Glomerular endothelial cell (primary cell): ENCODE measurements around the gene FLACC1. TPM values are rescaled to one million over a fixed set of nuclear protein-coding genes. Genes with fewer than 3 reads are reported as not detected.
"Not testable (repeated sequence)": the region's sequence is repeated elsewhere in the genome, so short reads cannot be mapped to it uniquely, and the experiment has no call there.

Experiments used
- DNase-seq: peaks from one replicate; pipeline ENCODE4 v3.0.0-alpha.2; 2011; ENCODE audit warnings: low read depth, low spot score; ENCODE audit errors: extremely low read depth
- total RNA-seq: library from RNA; depleted of rRNA; stranded (reverse); fragments of >200 nt; gene quantifications from 2 replicates; pipeline ENCODE4 v1.2.3, GENCODE V29; 2015

The FLACC1 gene
- total RNA-seq, 1 donor from 2014 or later, result 0.23 TPM

DNA sequence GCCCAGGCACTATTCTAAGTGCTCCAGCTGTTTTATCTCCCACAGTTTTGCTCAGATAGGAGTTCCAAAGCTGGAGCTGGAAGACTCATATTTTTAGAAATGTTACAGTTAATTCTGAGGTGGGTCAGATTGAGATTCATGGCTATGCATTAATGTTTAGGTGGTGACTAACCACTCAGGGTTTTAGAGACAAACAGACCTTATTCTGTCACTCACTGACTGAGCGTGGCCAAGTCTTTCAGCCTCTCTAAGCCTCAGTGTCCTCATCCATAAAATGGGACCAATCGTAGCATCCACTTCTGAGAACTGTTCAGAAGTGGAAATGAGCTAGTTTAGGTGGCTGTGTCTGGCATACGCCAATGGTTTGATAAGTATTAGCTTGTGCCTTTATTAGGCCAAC is 101.1 kb downstream of the FLACC1 start:
- DNase-seq, result no peak

- DNase-seq, result no peak
Observed at GRCh38 chr2:201255408-201256033, 101.6 kb downstream of the FLACC1 start.

DNA sequence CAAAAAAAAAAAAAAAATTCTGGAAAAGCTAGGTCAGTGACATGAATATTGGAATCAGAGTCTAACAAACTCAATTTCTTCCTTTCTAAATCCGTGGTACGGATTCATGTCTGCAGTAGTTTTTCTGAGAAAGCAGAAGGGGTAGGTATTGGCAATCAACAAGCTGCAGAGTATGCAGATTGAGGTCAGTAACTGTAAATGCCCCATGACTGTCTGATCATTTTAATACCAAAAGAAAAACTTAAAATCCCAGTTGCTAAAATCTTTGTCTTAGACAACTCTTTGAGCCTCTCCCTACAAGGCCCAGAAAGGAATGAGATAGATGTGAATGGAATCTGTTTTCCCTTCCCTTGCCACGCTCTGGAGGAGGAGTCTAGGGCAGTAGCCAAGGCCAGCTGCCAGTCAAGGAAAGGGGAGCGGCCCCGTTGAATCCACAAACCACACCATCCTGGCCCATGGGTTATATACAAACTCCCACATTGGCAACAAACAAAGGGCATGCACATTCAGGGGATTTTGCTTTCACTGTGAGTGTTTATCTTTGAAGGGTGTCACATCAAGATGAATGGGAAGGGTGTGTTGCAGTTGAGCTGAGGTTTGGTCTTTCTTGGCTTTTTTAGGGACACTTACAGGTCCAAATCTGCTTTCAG is 102.9 kb downstream of the FLACC1 start:
- no peak for DNase-seq

DNA sequence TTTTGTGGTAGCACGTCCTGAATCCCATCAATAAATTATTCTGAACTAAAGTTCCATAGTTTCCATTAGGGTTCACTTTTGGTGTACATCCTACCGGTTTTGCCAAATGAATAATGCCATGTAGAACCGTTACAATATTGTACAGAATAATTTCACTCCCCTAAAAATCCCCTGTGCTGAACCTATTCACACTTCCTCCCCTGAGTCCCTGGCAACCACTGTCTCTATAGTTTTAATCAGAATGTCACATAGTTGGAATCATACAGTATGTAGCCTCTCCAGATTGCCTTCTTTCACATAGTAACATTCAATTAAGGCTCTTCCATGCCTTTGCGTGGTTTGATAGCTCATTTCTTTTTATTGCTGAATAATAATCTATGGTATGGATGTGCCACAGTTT is 106.4 kb downstream of the FLACC1 start:
- DNase-seq, result no peak

DNA sequence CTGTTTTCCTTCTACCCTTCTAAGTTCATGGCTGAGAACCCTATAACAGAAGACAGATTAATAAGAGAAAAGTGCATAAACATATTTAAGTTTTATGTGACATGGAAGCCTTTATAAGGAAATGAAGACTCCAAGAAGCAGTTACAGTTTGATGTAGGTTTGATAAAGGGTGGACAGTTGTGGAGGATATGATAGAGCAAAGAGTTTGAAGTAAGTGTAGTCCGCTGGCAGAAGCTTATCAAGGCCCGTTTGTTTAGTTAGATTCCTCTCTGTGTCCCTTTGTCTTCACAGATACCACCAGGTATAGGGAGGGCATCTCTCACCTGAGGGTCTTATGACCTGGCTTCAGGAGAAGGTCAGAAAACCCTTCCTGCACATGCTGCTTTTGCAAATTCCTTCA is 107.3 kb downstream of the FLACC1 start:
- no peak for DNase-seq

DNA sequence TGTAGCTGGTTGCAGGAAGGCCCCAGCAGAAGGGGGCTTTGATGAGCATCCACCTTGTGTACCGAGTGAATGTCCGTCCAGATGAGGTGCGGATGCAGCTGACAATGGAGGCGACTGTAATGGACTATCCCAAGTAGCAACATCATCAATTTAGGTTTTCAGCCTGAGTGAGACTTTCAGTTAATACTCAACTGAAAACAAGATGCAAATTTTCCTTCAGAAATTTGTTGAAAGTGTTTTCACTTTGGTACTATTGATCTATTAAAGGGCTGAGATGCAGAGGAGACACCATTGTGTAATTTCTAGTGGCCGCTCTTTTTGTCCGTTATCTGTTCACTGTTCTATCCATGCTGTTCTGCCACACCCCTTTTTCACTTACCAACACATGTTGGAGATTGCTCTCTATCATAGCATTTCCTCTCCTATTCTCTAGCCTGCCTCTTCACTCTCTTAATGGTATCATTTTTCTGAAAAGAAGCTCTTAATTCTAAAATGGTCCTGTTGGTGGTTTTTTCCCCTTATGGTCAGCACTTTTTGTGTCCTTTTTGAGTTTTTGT is 108.8 kb downstream of the FLACC1 start:
- DNase-seq, result no peak

DNA sequence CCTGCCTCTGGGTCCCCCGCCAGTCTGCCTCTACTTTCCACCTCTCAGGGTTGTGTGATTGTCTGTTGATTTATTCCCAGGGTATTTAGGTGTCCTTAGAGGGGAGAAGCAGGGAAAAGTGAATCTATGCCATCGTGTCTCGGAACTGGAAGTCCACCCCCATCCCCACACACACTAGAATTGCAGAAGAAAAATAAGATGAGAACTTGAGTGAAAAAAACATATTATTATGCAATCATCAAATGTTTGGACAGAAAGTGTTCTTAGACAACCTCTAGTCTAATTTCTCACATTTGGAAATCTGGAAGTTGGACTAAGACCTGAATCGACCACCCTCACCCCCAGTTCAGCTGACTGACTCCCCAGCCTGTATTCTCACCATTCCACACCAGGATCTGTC is 110.9 kb downstream of the FLACC1 start:
- no peak for DNase-seq

DNA sequence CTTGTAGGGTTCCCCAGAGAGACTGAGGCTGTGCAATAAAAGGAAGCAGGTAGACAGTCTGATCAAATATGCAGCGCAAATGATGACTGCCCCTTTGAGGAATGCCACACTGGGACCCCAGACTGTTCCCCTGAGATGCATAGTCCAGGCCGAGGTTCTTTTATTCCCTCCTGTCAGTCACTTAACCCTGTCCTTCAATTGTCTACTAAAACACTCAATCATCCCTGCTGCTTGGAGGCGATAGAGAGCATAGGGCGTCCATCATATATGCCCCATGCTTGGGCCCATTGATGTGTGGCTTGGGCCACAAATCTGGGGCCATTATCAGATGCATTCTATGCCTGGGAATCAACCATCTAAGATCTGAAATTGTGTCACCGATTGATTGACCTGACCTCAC is 112.3 kb downstream of the FLACC1 start:
- no peak for DNase-seq

GRCh38 chr2:201242571-201243277 is 114.4 kb downstream of the FLACC1 start:
- DNase-seq, result no peak

DNA sequence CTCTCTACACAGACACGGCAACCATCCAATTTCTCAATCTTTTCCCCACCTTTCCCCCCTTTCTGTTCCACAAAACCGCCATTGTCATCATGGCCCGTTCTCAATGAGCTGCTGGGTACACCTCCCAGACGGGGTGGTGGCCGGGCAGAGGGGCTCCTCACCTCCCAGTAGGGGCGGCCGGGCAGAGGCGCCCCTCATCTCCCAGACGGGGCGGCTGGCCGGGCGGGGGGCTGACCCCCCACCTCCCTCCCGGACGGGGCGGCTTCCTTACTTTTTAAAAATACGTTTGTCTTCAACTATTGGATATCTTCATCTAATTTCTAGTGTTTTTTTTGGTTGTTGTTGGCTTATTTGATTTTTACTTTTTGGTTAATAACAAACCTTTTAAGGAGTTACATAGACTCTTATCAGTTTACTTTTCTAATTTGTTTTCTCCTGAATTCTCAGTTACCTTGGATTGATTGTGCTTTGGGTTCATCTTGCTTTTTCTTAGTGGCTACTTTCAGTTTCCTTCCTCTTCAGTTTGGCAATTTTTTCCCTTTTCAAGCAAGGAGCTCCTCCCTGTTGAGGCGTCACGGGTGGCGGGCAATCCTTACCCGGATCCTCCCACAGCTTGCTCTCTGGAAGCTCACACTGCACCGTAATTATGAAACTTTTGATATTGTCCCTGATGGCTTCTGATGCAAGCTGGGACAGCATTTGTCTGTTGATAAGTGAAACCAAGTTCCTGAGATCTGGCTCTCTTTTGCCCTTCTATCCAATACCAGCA is 117.8 kb downstream of the FLACC1 start:
- DNase-seq, result not testable (repeated sequence)

Other genes with a start within 250 kb of the FLACC1 start
- 183 and 240 TPM in 2 replicates for gene CFLAR, start 241.2 kb downstream of the FLACC1 start, total RNA-seq
- 32.3 and 42.1 TPM in 2 replicates for gene CASP10, start 174.2 kb downstream of the FLACC1 start, total RNA-seq
- 11.6 and 16.9 TPM in 2 replicates for gene CASP8, start 96.8 kb downstream of the FLACC1 start, total RNA-seq
- gene TRAK2, start 94.1 kb upstream of the FLACC1 start, total RNA-seq, result 28.3 and 32.0 TPM in 2 replicates
- gene STRADB, start 94.4 kb upstream of the FLACC1 start, total RNA-seq, result 17.0 and 25.0 TPM in 2 replicates